ENCODE data around the gene KLK5. TPM values are rescaled to one million over a fixed set of nuclear protein-coding genes. Genes with fewer than 3 reads are reported as not detected.

KLK5 gene
- total RNA-seq, 1 experiment from 2014 or later = not detected

- H3K18ac ChIP-seq (ENCODE audit: insufficient read length, low read depth, low read length) = no peak overlapping the region
- H3K27ac ChIP-seq (ENCODE audit: insufficient read length, low read depth, low read length) = no peak overlapping the region
- H3K79me2 ChIP-seq (ENCODE audit: insufficient read depth, low read length) = no peaks in the 10 kb centered on the region
- H2BK15ac ChIP-seq (ENCODE audit: low read depth, low read length) = no peak overlapping the region
- H4K20me1 ChIP-seq (ENCODE audit: control insufficient read depth, insufficient read depth, insufficient read length) = no peaks in the 10 kb centered on the region
- no peak overlapping the region for H3K4ac ChIP-seq (ENCODE audit: low read depth, low read length)
- no peak overlapping the region for H4K5ac ChIP-seq (ENCODE audit: insufficient read length, low read depth, low read length)
- no peak overlapping the region for H4K8ac ChIP-seq (replicated peaks; ENCODE audit: insufficient read length, low read depth, low read length)
- H2BK20ac ChIP-seq (ENCODE audit: low read depth, low read length, poor library complexity, severe bottlenecking) = no peak overlapping the region
- H3K79me1 ChIP-seq (ENCODE audit: insufficient read depth, low read depth, low read length, poor library complexity, severe bottlenecking) = no peaks in the 10 kb centered on the region
- H4K91ac ChIP-seq (ENCODE audit: insufficient read length, low read depth, low read length) = no peak overlapping the region
- DNase-seq = no peak
- H3K23ac ChIP-seq (ENCODE audit: insufficient read length, low read depth, low read length) = no peak overlapping the region
- no peak overlapping the region for H2AFZ ChIP-seq (ENCODE audit: low read length)
- Mint-ChIP-seq H3K4me1 (no peaks in the 10 kb centered on the region), H3K36me3 (ENCODE audit: insufficient read depth in 1 of 3, low read depth in 3 of 3) (no peaks in the 10 kb centered on the region), H3K9me3 (peaks cover 0 to 5% of the 10 kb centered on the region in 2 experiments; a peak in 2 of 5 replicates), H3K4me3 (no peak overlapping the region), H3K27ac (no peak overlapping the region), H3K27me3 (ENCODE audit: low read depth) (peaks cover 47% of the 10 kb centered on the region)
- no CpG with 5 or more reads among the region's 10 CpGs for WGBS (ENCODE audit: extremely low coverage, insufficient read length, low lambda C conversion rate)
- H2BK12ac ChIP-seq (ENCODE audit: insufficient read length, low read depth, low read length) = no peak overlapping the region
- TF ChIP-seq, protein P1, sequence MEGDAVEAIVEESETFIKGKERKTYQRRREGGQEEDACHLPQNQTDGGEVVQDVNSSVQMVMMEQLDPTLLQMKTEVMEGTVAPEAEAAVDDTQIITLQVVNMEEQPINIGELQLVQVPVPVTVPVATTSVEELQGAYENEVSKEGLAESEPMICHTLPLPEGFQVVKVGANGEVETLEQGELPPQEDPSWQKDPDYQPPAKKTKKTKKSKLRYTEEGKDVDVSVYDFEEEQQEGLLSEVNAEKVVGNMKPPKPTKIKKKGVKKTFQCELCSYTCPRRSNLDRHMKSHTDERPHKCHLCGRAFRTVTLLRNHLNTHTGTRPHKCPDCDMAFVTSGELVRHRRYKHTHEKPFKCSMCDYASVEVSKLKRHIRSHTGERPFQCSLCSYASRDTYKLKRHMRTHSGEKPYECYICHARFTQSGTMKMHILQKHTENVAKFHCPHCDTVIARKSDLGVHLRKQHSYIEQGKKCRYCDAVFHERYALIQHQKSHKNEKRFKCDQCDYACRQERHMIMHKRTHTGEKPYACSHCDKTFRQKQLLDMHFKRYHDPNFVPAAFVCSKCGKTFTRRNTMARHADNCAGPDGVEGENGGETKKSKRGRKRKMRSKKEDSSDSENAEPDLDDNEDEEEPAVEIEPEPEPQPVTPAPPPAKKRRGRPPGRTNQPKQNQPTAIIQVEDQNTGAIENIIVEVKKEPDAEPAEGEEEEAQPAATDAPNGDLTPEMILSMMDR (conservative IDR thresholded peaks at IDR 0.05) = no peak
- no peak overlapping the region for H2BK120ac ChIP-seq (ENCODE audit: low read depth, low read length, poor library complexity, severe bottlenecking)
- H3T11ph ChIP-seq (ENCODE audit: low read length) = no peak overlapping the region
- H2AK5ac ChIP-seq (ENCODE audit: insufficient read length, low read length) = no peak overlapping the region
- H3K23me2 ChIP-seq (ENCODE audit: insufficient read length, low read depth, low read length, poor library complexity, severe bottlenecking) = no peaks in the 10 kb centered on the region
- H3K9me3 ChIP-seq (ENCODE audit: control insufficient read depth, low read depth, low read length) = no peaks in the 10 kb centered on the region
- no peak overlapping the region for H3K56ac ChIP-seq (ENCODE audit: insufficient read length, low read depth, low read length)
- no peak overlapping the region for H3K4me2 ChIP-seq (ENCODE audit: insufficient read depth, insufficient read length, low read length)
- no peaks in the 10 kb centered on the region for H3K4me1 ChIP-seq (ENCODE audit: insufficient read depth, low read length)
- no peak overlapping the region for H2BK5ac ChIP-seq (ENCODE audit: insufficient read length, low read length)
- no peak overlapping the region for H3K9ac ChIP-seq (ENCODE audit: extremely low read depth, insufficient read length, low read length)
- H3K27me3 ChIP-seq (ENCODE audit: insufficient read depth, low read length) = no peaks in the 10 kb centered on the region
- no peak overlapping the region for H3K14ac ChIP-seq (ENCODE audit: insufficient read depth, low read length)
Observed at GRCh38 chr19:50943074-50943828, 9.6 kb downstream of the KLK5 start.

All from H9 (cell line).